H9 (cell line): ENCODE results near the gene PNPLA2. TPM values are rescaled to one million over a fixed set of nuclear protein-coding genes. Genes with fewer than 3 reads are reported as not detected.

Source experiments
- DNase-seq: peaks from one replicate; pipeline ENCODE4 v3.0.0-alpha.2; 2017
- H2AFZ ChIP-seq: one replicate; pipeline ENCODE4 v1.6.1; 2013; ENCODE audit warnings: mild to moderate bottlenecking, low read length, control low read depth, moderate library complexity
- H2AK5ac ChIP-seq: 2 replicates; pipeline ENCODE4 v1.6.1; 2013; ENCODE audit warnings: low read length, control low read depth, mixed read lengths; ENCODE audit not compliant: insufficient read length
- H2BK120ac ChIP-seq: one replicate; pipeline ENCODE4 v1.6.1; 2013; ENCODE audit warnings: low read depth, mild to moderate bottlenecking, low read length, control low read depth, inconsistent platforms; ENCODE audit not compliant: poor library complexity, severe bottlenecking
- H2BK12ac ChIP-seq: 2 replicates; pipeline ENCODE4 v1.6.1; 2013; ENCODE audit warnings: low read length, control low read depth, mixed read lengths, low read depth; ENCODE audit not compliant: insufficient read length
- H2BK15ac ChIP-seq: 2 replicates; pipeline ENCODE4 v1.6.1; 2013; ENCODE audit warnings: low read depth, low read length, control low read depth
- H2BK20ac ChIP-seq: one replicate; pipeline ENCODE4 v1.6.1; 2013; ENCODE audit warnings: low read depth, mild to moderate bottlenecking, low read length, control low read depth, inconsistent platforms; ENCODE audit not compliant: poor library complexity, severe bottlenecking
- H2BK5ac ChIP-seq: 2 replicates; pipeline ENCODE4 v1.6.1; 2013; ENCODE audit warnings: low read length, control low read depth, mixed read lengths; ENCODE audit not compliant: insufficient read length
- H3K14ac ChIP-seq: 2 replicates; pipeline ENCODE4 v1.6.1; 2013; ENCODE audit warnings: low read length, control low read depth; ENCODE audit not compliant: insufficient read depth
- H3K18ac ChIP-seq: 2 replicates; pipeline ENCODE4 v1.6.1; 2013; ENCODE audit warnings: low read depth, mild to moderate bottlenecking, mixed read lengths, low read length, control low read depth; ENCODE audit not compliant: insufficient read length
- H3K23ac ChIP-seq: 2 replicates; pipeline ENCODE4 v1.6.1; 2013; ENCODE audit warnings: low read length, control low read depth, mixed read lengths, low read depth; ENCODE audit not compliant: insufficient read length
- H3K23me2 ChIP-seq: 2 replicates; pipeline ENCODE4 v1.6.1; 2013; ENCODE audit warnings: low read depth, mild to moderate bottlenecking, mixed read lengths, low read length, control low read depth; ENCODE audit not compliant: insufficient read length, poor library complexity, severe bottlenecking
- H3K27ac ChIP-seq: 2 replicates; pipeline ENCODE4 v1.5.1; 2013; ENCODE audit warnings: low read length, control low read depth, mixed read lengths, low read depth; ENCODE audit not compliant: insufficient read length
- H3K27me3 ChIP-seq: 2 replicates; pipeline ENCODE4 v1.6.1; 2013; ENCODE audit warnings: low read length, control low read depth, inconsistent platforms; ENCODE audit not compliant: insufficient read depth
- H3K4ac ChIP-seq: 2 replicates; pipeline ENCODE4 v1.6.1; 2013; ENCODE audit warnings: low read depth, mild to moderate bottlenecking, control low read depth, inconsistent platforms, low read length, moderate library complexity
- H3K4me1 ChIP-seq: 2 replicates; pipeline ENCODE4 v1.6.1; 2013; ENCODE audit warnings: low read length, control low read depth, inconsistent platforms; ENCODE audit not compliant: insufficient read depth
- H3K4me2 ChIP-seq: 2 replicates; pipeline ENCODE4 v1.6.1; 2013; ENCODE audit warnings: low read length, control low read depth, mixed read lengths; ENCODE audit not compliant: insufficient read length, insufficient read depth
- H3K56ac ChIP-seq: 2 replicates; pipeline ENCODE4 v1.6.1; 2013; ENCODE audit warnings: low read depth, mild to moderate bottlenecking, mixed read lengths, low read length, control low read depth; ENCODE audit not compliant: insufficient read length
- H3K79me1 ChIP-seq: 2 replicates; pipeline ENCODE4 v1.6.1; 2013; ENCODE audit warnings: low read depth, mild to moderate bottlenecking, moderate library complexity, low read length, control low read depth, inconsistent platforms; ENCODE audit not compliant: insufficient read depth, poor library complexity, severe bottlenecking
- H3K79me2 ChIP-seq: 2 replicates; pipeline ENCODE4 v1.6.1; 2013; ENCODE audit warnings: low read length, control low read depth, inconsistent platforms; ENCODE audit not compliant: insufficient read depth
- H3K9ac ChIP-seq: 2 replicates; pipeline ENCODE4 v1.6.1; 2013; ENCODE audit warnings: low read length, control low read depth, mixed read lengths; ENCODE audit not compliant: insufficient read length; ENCODE audit errors: extremely low read depth
- H3K9me3 ChIP-seq: one replicate; pipeline ENCODE4 v1.6.1; 2013; ENCODE audit warnings: low read depth, low read length, inconsistent platforms; ENCODE audit not compliant: control insufficient read depth
- H3T11ph ChIP-seq: one replicate; pipeline ENCODE4 v1.6.1; 2013; ENCODE audit warnings: mild to moderate bottlenecking, low read length, control low read depth, inconsistent platforms
- H4K20me1 ChIP-seq: one replicate; pipeline ENCODE4 v1.6.1; 2013; ENCODE audit not compliant: control insufficient read depth, insufficient read length, insufficient read depth
- H4K5ac ChIP-seq: 2 replicates; pipeline ENCODE4 v1.6.1; 2013; ENCODE audit warnings: low read depth, mild to moderate bottlenecking, mixed read lengths, low read length, control low read depth; ENCODE audit not compliant: insufficient read length
- H4K8ac ChIP-seq: replicated peaks from 2 replicates; pipeline ENCODE4 v1.6.1; 2013; ENCODE audit warnings: low read length, control low read depth, mixed read lengths, low read depth; ENCODE audit not compliant: insufficient read length
- H4K91ac ChIP-seq: 2 replicates; pipeline ENCODE4 v1.6.1; 2013; ENCODE audit warnings: low read depth, mild to moderate bottlenecking, moderate library complexity, mixed read lengths, low read length, control low read depth; ENCODE audit not compliant: insufficient read length
- H3K27ac Mint-ChIP-seq, 3 experiments: 2 replicates in 2 of 3; 3 replicates in 1 of 3; pipeline ENCODE4 v1.8.0; 2020 to 2021; ENCODE audit warnings: mixed read lengths in 3 of 3, mild to moderate bottlenecking in 1 of 3, moderate library complexity in 1 of 3
- H3K27me3 Mint-ChIP-seq: 2 replicates; pipeline ENCODE4 v1.8.0; 2021; ENCODE audit warnings: low read depth, mild to moderate bottlenecking, moderate library complexity, mixed read lengths
- H3K36me3 Mint-ChIP-seq, 3 experiments: 2 replicates in 2 of 3; 3 replicates in 1 of 3; pipeline ENCODE4 v1.8.0; 2020 to 2021; ENCODE audit warnings: low read depth in 3 of 3, mixed read lengths in 3 of 3; ENCODE audit not compliant: insufficient read depth in 1 of 3
- H3K4me1 Mint-ChIP-seq, 2 experiments: 2 replicates each; pipeline ENCODE4 v1.8.0; 2020; ENCODE audit warnings: mixed read lengths in 2 of 2
- H3K4me3 Mint-ChIP-seq, 2 experiments: 2 replicates in 1 of 2; 3 replicates in 1 of 2; pipeline ENCODE4 v1.8.0; 2020 to 2021; ENCODE audit warnings: mild to moderate bottlenecking in 2 of 2, mixed read lengths in 2 of 2, moderate library complexity in 1 of 2
- H3K9me3 Mint-ChIP-seq, 2 experiments: 2 replicates in 1 of 2; 3 replicates in 1 of 2; pipeline ENCODE4 v1.8.0; 2020; ENCODE audit warnings: mild to moderate bottlenecking in 2 of 2, mixed read lengths in 2 of 2, moderate library complexity in 1 of 2
- CTCF ChIP-seq: fragments of 200-600 bp; sonication (generic); conservative IDR thresholded peaks from 3 replicates; pipeline ENCODE4 v1.8.0; 2021; ENCODE audit warnings: antibody characterized with exemption, mild to moderate bottlenecking
- WGBS: extraction: QIAGEN DNeasy Blood & Tissue Kit; methylation state at CpG from one replicate; pipeline ENCODE4 v1.1.7; 2013; ENCODE audit warnings: missing lambda C conversion rate, low lambda C conversion rate, mixed read lengths; ENCODE audit not compliant: insufficient read length; ENCODE audit errors: extremely low coverage; 5-methylcytosine and 5-hydroxymethylcytosine counted together
- total RNA-seq: library from RNA; stranded (reverse); gene quantifications from 2 replicates; pipeline ENCODE4 v1.2.1, GENCODE V29; 2021

PNPLA2 gene
- total RNA-seq, 1 experiment from 2014 or later, result 67.3 TPM

- peaks cover 10 to 54% (median 44%) of the 10 kb centered on the region in 3 experiments; a peak in 6 of 7 replicates for H3K36me3 Mint-ChIP-seq
- no peak overlapping the region for H3K4ac ChIP-seq
- H3K79me2 ChIP-seq, result no peaks in the 10 kb centered on the region; the same call in 1 of the 2 replicates
- H3K4me1 ChIP-seq, result no peaks in the 10 kb centered on the region; the same call in 1 of the 2 replicates
- H3K18ac ChIP-seq, result no peak overlapping the region
- H3K23me2 ChIP-seq, result peaks cover 8% of the 10 kb centered on the region
- no peaks in the 10 kb centered on the region for H3K9me3 Mint-ChIP-seq
- no peak overlapping the region for H4K5ac ChIP-seq
- no peak overlapping the region for H2BK15ac ChIP-seq
- H2BK20ac ChIP-seq, result no peak overlapping the region
- peaks cover 4% of the 10 kb centered on the region; the same call in 1 of the 2 replicates for H3K27me3 ChIP-seq
- DNase-seq, result no peak
- TF ChIP-seq CTCF, result no peak
- no peaks in the 10 kb centered on the region for H3K9me3 ChIP-seq
- no peak overlapping the region for H2AK5ac ChIP-seq
- no peak overlapping the region for H3T11ph ChIP-seq
- no peak overlapping the region for H4K8ac ChIP-seq
- no peak overlapping the region for H3K23ac ChIP-seq
- H3K4me1 Mint-ChIP-seq, result peaks cover 23 to 37% of the 10 kb centered on the region in 2 experiments
- H3K4me3 Mint-ChIP-seq, result no peak overlapping the region
- no CpG with 5 or more reads among the region's 14 CpGs for WGBS
- no peak overlapping the region for H3K56ac ChIP-seq
- H2BK120ac ChIP-seq, result no peak overlapping the region
- no peak overlapping the region for H3K4me2 ChIP-seq
- H3K14ac ChIP-seq, result no peak overlapping the region
- H2AFZ ChIP-seq, result no peak overlapping the region
- H4K91ac ChIP-seq, result no peak overlapping the region
- H2BK5ac ChIP-seq, result no peak overlapping the region
- H3K27ac ChIP-seq, result no peak overlapping the region
- H3K9ac ChIP-seq, result no peak overlapping the region
- H3K79me1 ChIP-seq, result no peaks in the 10 kb centered on the region
- peaks cover 12% of the 10 kb centered on the region for H3K27me3 Mint-ChIP-seq
- no peaks in the 10 kb centered on the region for H4K20me1 ChIP-seq
- no peak overlapping the region for H2BK12ac ChIP-seq
- H3K27ac Mint-ChIP-seq, result no peak overlapping the region; a peak in 1 of 7 replicates
These were observed 17.6 kb downstream of the PNPLA2 start for GRCh38 chr11:836274-836673.
